ENCODE data around the gene VPREB3. TPM values are rescaled to one million over a fixed set of nuclear protein-coding genes. Genes with fewer than 3 reads are reported as not detected.

VPREB3 gene
- total RNA-seq, 2 experiments from 2014 or later, result 0.80 TPM; not detected in 1

DNA sequence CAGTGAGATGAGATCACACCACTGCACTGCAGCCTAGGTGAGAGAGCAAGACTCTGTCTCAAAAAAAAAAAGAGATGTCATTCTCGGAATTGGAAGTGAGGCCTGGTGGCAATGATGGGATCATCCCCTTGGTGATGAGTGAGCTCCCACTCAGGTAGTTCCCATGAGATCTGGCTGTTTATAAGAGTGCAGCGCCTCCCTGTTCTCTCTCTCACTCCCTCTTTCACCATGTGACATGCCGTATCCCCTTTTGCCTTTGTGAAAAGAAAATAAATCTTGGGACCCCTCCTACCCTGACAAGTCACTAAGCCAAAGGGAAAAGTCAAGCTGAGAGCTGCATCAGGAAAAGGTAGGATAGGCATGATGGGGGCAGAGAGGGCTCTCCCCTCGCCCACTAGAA is 32.1 kb downstream of the VPREB3 start:
- CTCF ChIA-PET, result no interaction called here

DNA sequence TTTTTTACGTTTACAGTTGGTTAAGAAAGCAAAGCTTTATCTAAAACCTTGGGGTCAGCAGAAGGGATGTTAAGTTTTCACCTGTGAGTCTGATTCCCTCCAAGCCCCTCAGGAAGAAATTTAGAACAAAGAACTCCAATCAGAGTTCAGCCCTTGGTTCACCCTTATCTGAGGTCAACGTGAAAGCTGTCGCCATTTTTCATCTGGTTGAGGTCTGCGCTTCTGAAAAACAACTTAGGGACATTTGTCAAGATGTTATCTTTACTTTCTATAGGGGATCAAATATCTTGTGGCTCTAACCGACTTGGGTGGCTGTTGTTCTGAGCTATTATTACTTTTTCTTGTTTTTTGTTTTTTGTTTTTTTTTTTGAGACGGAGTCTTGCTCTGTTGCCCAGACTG is 33.4 kb downstream of the VPREB3 start:
- CTCF ChIA-PET, result no interaction called here

More for the DNA sequence above, 32.1 kb downstream of the VPREB3 start:
- H3K27me3 Mint-ChIP-seq, result no peaks in the 10 kb centered on the region
- no peaks in the 10 kb centered on the region for H3K36me3 Mint-ChIP-seq (ENCODE audit: low read depth)
- DNase-seq, result no peak
- intact Hi-C loops (cut with DNase I, micrococcal nuclease), result no loop called here
- no peak overlapping the region for H3K4me3 Mint-ChIP-seq
- ATAC-seq, result no peak
- peaks cover 4% of the 10 kb centered on the region for H3K4me1 Mint-ChIP-seq
- H3K27ac Mint-ChIP-seq, result no peak overlapping the region
- H3K9me3 Mint-ChIP-seq (ENCODE audit: low read depth), result no peaks in the 10 kb centered on the region
- POLR2A ChIA-PET, result no interaction called here

GRCh38 chr22:23718371-23719165 is 35.7 kb downstream of the VPREB3 start:
- Mint-ChIP-seq H3K27me3 (no peaks in the 10 kb centered on the region), H3K4me3 (no peak overlapping the region), H3K4me1 (peaks cover 24% of the 10 kb centered on the region), H3K9me3 (ENCODE audit: low read depth) (no peaks in the 10 kb centered on the region), H3K27ac (no peak overlapping the region), H3K36me3 (ENCODE audit: low read depth) (peaks cover 12% of the 10 kb centered on the region)
- ChIA-PET POLR2A (interaction anchor here (0.6 to 0.8 kb wide), 3 partner anchors 14 to 33 kb away, joined by 3 to 6 read pairs (median 3); no protein-coding TSS in a partner anchor), CTCF (interaction anchor here (0.7 to 0.9 kb wide), 3 partner anchors 13 to 369 kb away, joined by 3 to 4 read pairs (median 3); no protein-coding TSS in a partner anchor)
- DNase-seq (no peak), ATAC-seq (no peak)
- intact Hi-C loops (cut with DNase I, micrococcal nuclease), result loop anchor here in 1 of 2 experiments (5.0 to 10.0 kb wide), 2 partner anchors 296 to 389 kb away; partner anchors contain the start of gene CABIN1

More for the DNA sequence above, 33.4 kb downstream of the VPREB3 start:
- Mint-ChIP-seq H3K27me3 (no peaks in the 10 kb centered on the region), H3K9me3 (ENCODE audit: low read depth) (no peaks in the 10 kb centered on the region), H3K4me1 (peaks cover 7% of the 10 kb centered on the region), H3K4me3 (no peak overlapping the region), H3K36me3 (ENCODE audit: low read depth) (no peaks in the 10 kb centered on the region), H3K27ac (no peak overlapping the region)
- intact Hi-C loops (cut with DNase I, micrococcal nuclease), result no loop called here
- POLR2A ChIA-PET, result no interaction called here
- ATAC-seq, result no peak
- no peak for DNase-seq

GRCh38 chr22:23716811-23717801 is 37.1 kb downstream of the VPREB3 start:
- POLR2A ChIA-PET, result interaction anchor here (1.5 kb wide), 1 partner anchor 177 kb away, joined by 3 read pairs; the partner anchor contains the start of gene MIF
- no peaks in the 10 kb centered on the region for H3K9me3 Mint-ChIP-seq (ENCODE audit: low read depth)
- H3K4me3 Mint-ChIP-seq, result peak overlapping the region; percentile 73
- H3K4me1 Mint-ChIP-seq, result peaks cover 24% of the 10 kb centered on the region
- peak; percentile 90 for ATAC-seq
- intact Hi-C loops (cut with DNase I, micrococcal nuclease), result loop anchor here (1.0 to 10.0 kb wide), 6 partner anchors 21 to 390 kb away; partner anchors contain the start of genes CABIN1 (in 1 of the 2) and ZNF70 (in 1 of the 2)
- no peaks in the 10 kb centered on the region for H3K27me3 Mint-ChIP-seq
- CTCF ChIA-PET, result interaction anchor here (0.7 to 1.6 kb wide), 3 partner anchors 10 to 50 kb away, joined by 3 to 4 read pairs (median 3); no protein-coding TSS in a partner anchor
- peaks cover 16% of the 10 kb centered on the region for H3K36me3 Mint-ChIP-seq (ENCODE audit: low read depth)
- DNase-seq, result peak; percentile 89
- peak overlapping the region; percentile 73 for H3K27ac Mint-ChIP-seq

- Mint-ChIP-seq H3K4me3 (peak overlapping the region; percentile 51), H3K27me3 (no peaks in the 10 kb centered on the region), H3K36me3 (ENCODE audit: low read depth) (peaks cover 23% of the 10 kb centered on the region), H3K4me1 (peaks cover 24% of the 10 kb centered on the region), H3K27ac (peak overlapping the region; percentile 37), H3K9me3 (ENCODE audit: low read depth) (no peaks in the 10 kb centered on the region)
- ChIA-PET CTCF (interaction anchor here (1.0 to 1.6 kb wide), 2 partner anchors 13 to 51 kb away, joined by 3 to 4 read pairs; no protein-coding TSS in a partner anchor), POLR2A (interaction anchor here (0.7 to 1.5 kb wide), 2 partner anchors 179 to 198 kb away, joined by 3 to 6 read pairs; partner anchors contain the start of gene MIF)
- peak; percentile 21 for DNase-seq
- no peak for ATAC-seq
- intact Hi-C loops (cut with DNase I, micrococcal nuclease), result loop anchor here in 1 of 2 experiments (5.0 to 10.0 kb wide), 2 partner anchors 299 to 391 kb away; partner anchors contain the start of gene CABIN1
Observed at GRCh38 chr22:23715806-23716375, 38.3 kb downstream of the VPREB3 start.

GRCh38 chr22:23714596-23715578 is 39.3 kb downstream of the VPREB3 start:
- intact Hi-C loops (cut with DNase I, micrococcal nuclease), result loop anchor here in 1 of 2 experiments (5.0 to 10.0 kb wide), 2 partner anchors 300 to 392 kb away; partner anchors contain the start of gene CABIN1
- Mint-ChIP-seq H3K27ac (no peak overlapping the region), H3K36me3 (ENCODE audit: low read depth) (peaks cover 33% of the 10 kb centered on the region), H3K4me1 (peaks cover 30% of the 10 kb centered on the region), H3K4me3 (peak overlapping the region; percentile 51), H3K27me3 (no peaks in the 10 kb centered on the region), H3K9me3 (ENCODE audit: low read depth) (no peaks in the 10 kb centered on the region)
- peak; percentile 44 for DNase-seq
- ATAC-seq, result no peak
- ChIA-PET CTCF (no interaction called here), POLR2A (interaction anchor here (0.7 to 1.0 kb wide), 2 partner anchors 36 to 199 kb away, joined by 3 to 6 read pairs; partner anchors contain the start of gene ZNF70)

DNA sequence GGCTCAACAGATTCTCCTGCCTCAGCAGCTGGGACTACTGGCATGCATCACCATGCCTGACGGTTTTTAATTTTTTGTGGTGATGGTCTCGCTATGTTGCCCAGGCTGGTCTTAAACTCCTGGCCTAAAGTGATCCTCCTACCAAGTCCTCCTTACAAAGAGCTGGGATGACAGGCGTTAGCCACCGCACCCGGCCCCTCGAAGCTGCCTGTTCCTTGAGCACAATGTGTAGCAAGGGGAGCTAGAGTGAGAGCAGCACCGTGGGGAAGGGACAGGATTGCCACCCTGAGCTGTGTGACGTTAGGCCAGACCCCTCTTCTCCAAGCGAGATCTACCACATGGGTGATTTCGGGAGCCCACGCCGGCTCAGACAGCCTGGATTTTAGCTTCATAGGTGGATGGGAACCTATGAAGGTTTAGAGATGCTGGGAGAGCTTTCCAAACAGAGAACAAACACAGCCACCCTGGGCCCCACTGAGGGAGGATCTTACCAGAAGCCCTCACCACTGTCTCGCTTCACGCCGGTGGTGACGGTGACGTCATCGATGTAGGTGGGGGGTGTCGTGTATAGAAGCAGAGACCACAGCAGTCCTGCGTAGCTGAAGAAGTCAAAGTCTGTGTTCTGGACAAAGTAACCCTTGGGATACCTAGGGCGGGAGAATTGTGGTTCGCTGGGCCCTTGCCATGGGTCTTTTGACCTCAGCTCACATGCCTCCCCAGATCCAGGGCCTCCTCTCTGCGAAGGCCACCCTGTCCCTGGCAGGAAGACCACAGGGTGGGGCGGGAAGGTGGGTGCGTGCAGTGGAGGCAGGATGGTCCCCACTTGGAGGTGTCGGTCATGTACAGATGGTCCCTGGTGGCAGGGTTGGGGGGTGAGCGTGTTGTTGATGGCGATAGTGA is 40.3 kb downstream of the VPREB3 start:
- POLR2A ChIA-PET, result interaction anchor here (0.6 to 1.0 kb wide), 3 partner anchors 18 to 170 kb away, joined by 3 read pairs; partner anchors contain the start of gene ZNF70
- peak overlapping the region; percentile 30 for H3K27ac Mint-ChIP-seq
- DNase-seq (peak; percentile 44), ATAC-seq (no peak)
- H3K9me3 Mint-ChIP-seq (ENCODE audit: low read depth), result no peaks in the 10 kb centered on the region
- no peak overlapping the region for H3K4me3 Mint-ChIP-seq
- intact Hi-C loops (cut with DNase I, micrococcal nuclease), result loop anchor here in 1 of 2 experiments (10.0 kb wide), 1 partner anchor 301 kb away; the partner anchor contains the start of gene CABIN1
- H3K36me3 Mint-ChIP-seq (ENCODE audit: low read depth), result peaks cover 42% of the 10 kb centered on the region
- peaks cover 39% of the 10 kb centered on the region for H3K4me1 Mint-ChIP-seq
- no peaks in the 10 kb centered on the region for H3K27me3 Mint-ChIP-seq
- CTCF ChIA-PET, result interaction anchor here (0.9 kb wide), 1 partner anchor 20 kb away, joined by 4 read pairs; no protein-coding TSS in a partner anchor

DNA sequence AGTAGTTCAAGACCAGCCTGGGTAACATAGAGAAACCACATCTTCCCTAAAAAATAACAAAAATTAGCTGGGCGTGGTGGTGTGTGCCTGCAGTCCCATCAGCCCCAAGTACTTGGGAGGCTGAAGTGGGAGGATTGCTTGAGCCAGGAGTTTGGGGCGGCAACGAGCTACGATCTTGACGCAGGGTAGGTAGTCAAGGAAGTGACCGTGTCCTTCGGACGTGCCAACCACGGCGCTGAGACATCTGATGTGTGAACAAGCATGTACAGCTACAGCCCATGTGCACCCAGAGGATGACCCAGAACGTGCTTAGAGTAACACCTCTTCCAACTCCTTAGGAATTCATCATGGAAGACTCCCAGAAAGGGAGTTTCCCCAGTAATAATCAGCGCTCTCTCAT is 42.0 kb downstream of the VPREB3 start:
- H3K4me1 Mint-ChIP-seq, result peaks cover 52% of the 10 kb centered on the region
- no peak overlapping the region for H3K27ac Mint-ChIP-seq
- DNase-seq (no peak), ATAC-seq (no peak)
- peaks cover 58% of the 10 kb centered on the region for H3K36me3 Mint-ChIP-seq (ENCODE audit: low read depth)
- H3K4me3 Mint-ChIP-seq, result no peak overlapping the region
- intact Hi-C loops (cut with DNase I, micrococcal nuclease), result loop anchor here in 1 of 2 experiments (10.0 kb wide), 1 partner anchor 303 kb away; the partner anchor contains the start of gene CABIN1
- ChIA-PET POLR2A (no interaction called here), CTCF (interaction anchor here (1.7 kb wide), 1 partner anchor 16 kb away, joined by 4 read pairs; no protein-coding TSS in a partner anchor)
- H3K27me3 Mint-ChIP-seq, result no peaks in the 10 kb centered on the region
- no peaks in the 10 kb centered on the region for H3K9me3 Mint-ChIP-seq (ENCODE audit: low read depth)

DNA sequence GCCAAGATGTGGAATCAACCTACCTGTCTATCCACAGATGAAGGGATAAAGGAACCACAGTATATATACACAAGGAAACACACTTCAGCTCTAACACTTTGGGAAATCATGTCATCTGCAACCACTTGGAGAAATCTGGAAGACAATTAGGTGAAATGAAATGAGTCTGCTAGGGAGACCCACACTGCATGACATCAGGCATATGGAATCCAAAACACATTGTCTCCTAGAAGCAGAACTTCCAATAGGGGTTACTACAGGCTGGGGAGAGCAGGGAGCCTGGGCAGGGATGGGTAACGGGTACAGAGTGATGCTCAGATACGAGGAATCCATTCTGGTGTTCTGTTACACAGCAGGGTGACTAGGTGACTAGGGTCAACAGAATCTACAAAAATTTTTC is 45.1 kb downstream of the VPREB3 start:
- intact Hi-C loops (cut with DNase I, micrococcal nuclease), result loop anchor here (2.0 to 5.0 kb wide), 6 partner anchors 43 to 697 kb away; partner anchors contain the start of genes RSPH14 (in 1 of the 2), VPREB3 (in 1 of the 2) and ZNF70 (in 1 of the 2)
- ATAC-seq (no peak), DNase-seq (no peak)
- Mint-ChIP-seq H3K36me3 (ENCODE audit: low read depth) (peaks cover 83% of the 10 kb centered on the region), H3K9me3 (ENCODE audit: low read depth) (no peaks in the 10 kb centered on the region), H3K4me3 (no peak overlapping the region), H3K27ac (peak overlapping the region; percentile 68), H3K4me1 (peaks cover 64% of the 10 kb centered on the region), H3K27me3 (no peaks in the 10 kb centered on the region)
- CTCF ChIA-PET, result no interaction called here
- POLR2A ChIA-PET, result no interaction called here
